ENCODE results near the gene TTLL8. TPM values are rescaled to one million over a fixed set of nuclear protein-coding genes. Genes with fewer than 3 reads are reported as not detected.

Gene TTLL8
- total RNA-seq, 2 donors from 2014 or later, result not detected

- Histone ChIP-seq H3K4me1 (peaks cover 10% of the 10 kb centered on the region), H3K27ac (no peak overlapping the region), H3K4me3 (no peak overlapping the region), H3K36me3 (replicated peaks in 1 of 2; ENCODE audit: insufficient read depth in 1 of 2, low read depth in 2 of 2) (no peaks in the 10 kb centered on the region), H3K27me3 (no peaks in the 10 kb centered on the region), H3K9me3 (no peaks in the 10 kb centered on the region)
- ATAC-seq (no peak), DNase-seq (no peak)
- intact Hi-C loops (cut with DNase I), result no loop called here
- 90 to 92% methylated on average over 12 to 19 of the region's 21 CpGs for WGBS, 2 donors
- TF ChIP-seq POLR2A (IDR thresholded peaks at IDR 0.05), result no peak
- TF ChIP-seq, protein P1, sequence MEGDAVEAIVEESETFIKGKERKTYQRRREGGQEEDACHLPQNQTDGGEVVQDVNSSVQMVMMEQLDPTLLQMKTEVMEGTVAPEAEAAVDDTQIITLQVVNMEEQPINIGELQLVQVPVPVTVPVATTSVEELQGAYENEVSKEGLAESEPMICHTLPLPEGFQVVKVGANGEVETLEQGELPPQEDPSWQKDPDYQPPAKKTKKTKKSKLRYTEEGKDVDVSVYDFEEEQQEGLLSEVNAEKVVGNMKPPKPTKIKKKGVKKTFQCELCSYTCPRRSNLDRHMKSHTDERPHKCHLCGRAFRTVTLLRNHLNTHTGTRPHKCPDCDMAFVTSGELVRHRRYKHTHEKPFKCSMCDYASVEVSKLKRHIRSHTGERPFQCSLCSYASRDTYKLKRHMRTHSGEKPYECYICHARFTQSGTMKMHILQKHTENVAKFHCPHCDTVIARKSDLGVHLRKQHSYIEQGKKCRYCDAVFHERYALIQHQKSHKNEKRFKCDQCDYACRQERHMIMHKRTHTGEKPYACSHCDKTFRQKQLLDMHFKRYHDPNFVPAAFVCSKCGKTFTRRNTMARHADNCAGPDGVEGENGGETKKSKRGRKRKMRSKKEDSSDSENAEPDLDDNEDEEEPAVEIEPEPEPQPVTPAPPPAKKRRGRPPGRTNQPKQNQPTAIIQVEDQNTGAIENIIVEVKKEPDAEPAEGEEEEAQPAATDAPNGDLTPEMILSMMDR (IDR thresholded peaks at IDR 0.05), result no peak
Measured at GRCh38 chr22:49997932-49998717, 60.0 kb downstream of the TTLL8 start.

GRCh38 chr22:49997251-49997599 lies 60.9 kb downstream of the TTLL8 start:
- H3K27ac ChIP-seq, result no peak overlapping the region

DNA sequence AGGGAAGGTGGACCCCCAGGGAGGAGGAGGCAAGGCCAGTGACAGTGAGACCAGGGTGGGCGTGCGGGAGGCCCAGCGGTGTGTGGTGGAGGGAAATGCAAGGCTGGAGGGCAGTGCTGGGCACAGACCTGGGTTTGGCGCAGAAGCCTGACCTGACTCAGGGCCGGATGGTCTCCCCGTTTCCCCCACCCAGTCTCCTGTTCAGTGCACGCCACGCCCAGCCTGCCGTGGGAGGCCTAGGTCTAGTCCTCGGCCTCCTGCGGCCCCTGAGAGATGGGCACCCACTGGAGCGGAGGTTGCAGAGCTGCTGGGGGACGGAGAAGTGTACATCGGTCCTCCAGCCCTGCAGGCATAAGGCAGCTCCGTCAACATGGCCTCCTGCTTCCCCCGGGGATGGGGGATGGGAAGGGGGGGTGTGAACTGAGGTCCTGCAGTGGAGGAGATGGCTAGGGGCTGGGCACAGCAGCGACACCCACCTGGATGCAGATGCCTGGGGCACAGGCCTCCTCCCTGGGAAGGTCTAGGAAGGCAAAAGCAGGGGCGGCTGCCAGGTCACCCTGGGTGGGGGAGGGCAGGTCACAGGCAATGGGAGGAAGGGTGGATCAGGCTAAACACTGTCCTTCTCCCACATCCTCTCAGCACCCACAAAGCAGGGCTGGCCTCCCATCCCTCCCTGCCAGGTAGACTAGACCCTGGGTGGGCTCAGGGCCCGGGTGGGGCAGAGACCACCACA lies 61.4 kb downstream of the TTLL8 start:
- peak in 1 of 4 donors; percentile 3 for DNase-seq
- intact Hi-C loops (cut with DNase I), result no loop called here
- WGBS, 2 donors, result 80 to 82% methylated on average over 6 to 19 of the region's 19 CpGs

More at GRCh38 chr22:49997251-49997599, 60.9 kb downstream of the TTLL8 start:
- H3K9me3 ChIP-seq, result no peaks in the 10 kb centered on the region
- no peaks in the 10 kb centered on the region for H3K36me3 ChIP-seq (replicated peaks in 1 of 2; ENCODE audit: insufficient read depth in 1 of 2, low read depth in 2 of 2)
- WGBS, 2 donors, result 66 to 68% methylated on average over 9 to 12 of the region's 12 CpGs
- no peak for ATAC-seq
- TF ChIP-seq, protein P1 (IDR thresholded peaks at IDR 0.05), result no peak
- no peak for TF ChIP-seq POLR2A (IDR thresholded peaks at IDR 0.05)
- H3K27me3 ChIP-seq, result no peaks in the 10 kb centered on the region
- intact Hi-C loops (cut with DNase I), result no loop called here
- peak in 3 of 4 donors; percentile 46 to 51 (median 47) for DNase-seq
- no peak overlapping the region for H3K4me3 ChIP-seq
- peaks cover 12% of the 10 kb centered on the region for H3K4me1 ChIP-seq

DNA sequence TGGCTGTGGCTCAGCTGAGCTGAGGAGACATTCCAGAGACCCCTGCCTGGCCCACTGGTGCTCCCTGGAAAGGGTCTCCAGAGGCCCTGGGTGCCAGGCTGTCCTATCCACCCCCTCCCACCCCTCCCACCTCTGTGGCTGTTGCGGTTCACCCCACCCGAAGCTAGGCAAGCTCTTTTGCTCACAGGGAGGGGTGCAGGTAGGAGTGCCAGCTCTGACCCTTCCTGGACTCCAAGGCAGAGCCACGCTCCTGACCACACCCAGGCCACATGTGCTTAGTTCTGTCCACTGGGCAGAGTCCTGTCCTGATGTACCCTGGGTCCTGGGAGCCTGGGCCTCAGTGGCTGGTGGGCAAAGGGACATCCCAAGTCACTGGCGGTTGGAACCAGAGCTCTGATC lies 62.0 kb downstream of the TTLL8 start:
- TF ChIP-seq, protein P1 (IDR thresholded peaks at IDR 0.05), result no peak
- no peaks in the 10 kb centered on the region for H3K36me3 ChIP-seq (replicated peaks in 1 of 2; ENCODE audit: insufficient read depth in 1 of 2, low read depth in 2 of 2)
- peaks cover 12% of the 10 kb centered on the region for H3K4me1 ChIP-seq
- intact Hi-C loops (cut with DNase I), result no loop called here
- no peak overlapping the region for H3K4me3 ChIP-seq
- no peak overlapping the region for H3K27ac ChIP-seq
- ATAC-seq (no peak), DNase-seq (no peak)
- 77 to 84% methylated on average over 3 to 4 of the region's 4 CpGs for WGBS, 2 donors
- no peaks in the 10 kb centered on the region for H3K27me3 ChIP-seq
- no peaks in the 10 kb centered on the region for H3K9me3 ChIP-seq

More for the DNA sequence above, 61.4 kb downstream of the TTLL8 start:
- Histone ChIP-seq H3K9me3 (no peaks in the 10 kb centered on the region), H3K4me3 (no peak overlapping the region), H3K4me1 (peaks cover 12% of the 10 kb centered on the region), H3K27ac (no peak overlapping the region), H3K27me3 (no peaks in the 10 kb centered on the region), H3K36me3 (replicated peaks in 1 of 2; ENCODE audit: insufficient read depth in 1 of 2, low read depth in 2 of 2) (no peaks in the 10 kb centered on the region)
- TF ChIP-seq, protein P1 (IDR thresholded peaks at IDR 0.05), result no peak
- no peak for TF ChIP-seq POLR2A (IDR thresholded peaks at IDR 0.05)
- no peak for ATAC-seq
